Stimulated activated CD4-positive, alpha-beta T cell treated with anti-CD3 and anti-CD28 coated beads, TNF-alpha, amount 100 ng/mL, for 24 hours (primary cell): ENCODE measurements around the gene PPP1R9B.
A peak's percentile ranks its signal among the peaks of the same experiment; 100 is the strongest.

Experiments
- DNase-seq, 3 experiments: peaks; one replicate each; pipeline ENCODE4 v3.0.0-alpha.2; 2020; ENCODE audit warnings: low read depth in 3 of 3

Gene PPP1R9B

DNA sequence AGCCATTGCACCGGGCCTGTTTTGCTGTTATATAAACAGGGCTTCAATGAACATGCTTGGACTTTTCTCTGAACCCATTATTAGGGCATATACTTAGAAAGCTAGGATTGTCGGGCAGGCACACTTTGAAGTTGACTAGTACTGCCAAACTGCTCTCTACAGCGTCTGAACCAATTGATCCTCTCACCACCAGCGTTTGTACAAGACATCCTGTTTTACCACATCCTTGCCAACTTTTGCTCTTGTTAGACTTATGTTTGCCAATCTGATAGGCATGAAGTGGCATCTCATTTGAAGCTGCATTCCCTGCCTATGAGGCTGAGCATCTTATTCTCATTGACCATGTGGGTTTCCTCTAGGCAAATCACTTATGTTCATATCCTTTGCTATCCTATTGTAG, 7.4 kb upstream of the PPP1R9B start:
- DNase-seq = no peak

DNA sequence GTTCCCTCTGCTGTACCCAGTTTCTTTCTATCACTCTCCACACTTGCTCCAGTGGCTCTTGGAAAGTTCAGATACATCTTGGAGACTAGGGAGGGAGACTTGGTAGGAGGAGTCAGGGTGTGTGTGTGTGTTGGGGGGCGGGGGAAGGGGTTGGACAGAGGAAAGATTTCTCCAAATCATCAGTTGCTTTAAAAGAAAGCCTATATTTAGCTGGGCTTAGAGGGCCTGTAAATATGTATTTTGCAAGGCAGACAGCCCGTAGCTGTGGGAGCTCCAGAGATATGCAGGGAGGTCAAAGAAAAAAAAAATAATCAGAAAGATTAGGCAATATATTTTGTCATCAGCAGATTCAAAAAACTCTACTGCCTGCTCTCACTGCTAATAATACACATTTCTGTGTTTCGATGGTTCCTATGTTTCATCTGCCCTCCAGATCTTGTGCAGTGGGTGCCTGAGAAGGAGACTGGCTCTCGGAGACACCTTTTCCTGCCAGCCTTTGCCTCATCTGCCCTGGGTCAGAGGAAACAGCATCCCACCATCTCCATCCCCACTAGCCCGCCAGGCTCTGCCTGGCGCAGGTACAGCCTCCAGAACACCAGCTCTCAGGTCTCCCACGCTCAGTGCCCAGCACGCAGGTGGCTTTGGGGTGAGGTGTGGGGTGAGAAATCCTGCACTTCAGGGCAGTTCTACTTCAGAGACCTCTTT, 4.8 kb upstream of the PPP1R9B start:
- no peak for DNase-seq

DNA sequence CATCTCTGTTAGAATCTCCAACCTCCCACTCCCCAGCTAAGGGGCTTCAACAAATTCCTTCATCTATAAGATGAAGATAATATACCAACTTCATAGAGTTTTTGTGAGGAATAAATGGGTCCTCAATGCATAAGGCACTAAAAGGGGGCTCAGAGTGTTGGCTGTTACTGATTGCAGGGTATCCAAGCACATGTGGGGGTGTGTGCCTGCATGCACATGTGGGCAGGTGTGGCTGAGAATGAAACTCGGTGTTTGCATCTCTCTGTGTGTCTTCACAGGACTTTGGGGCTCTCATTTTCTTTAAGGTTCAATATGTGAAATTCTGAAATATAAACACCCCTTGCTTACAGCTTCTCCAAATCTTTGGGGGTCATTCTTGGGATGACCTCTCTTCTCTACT, 4.1 kb upstream of the PPP1R9B start:
- no peak for DNase-seq

DNA sequence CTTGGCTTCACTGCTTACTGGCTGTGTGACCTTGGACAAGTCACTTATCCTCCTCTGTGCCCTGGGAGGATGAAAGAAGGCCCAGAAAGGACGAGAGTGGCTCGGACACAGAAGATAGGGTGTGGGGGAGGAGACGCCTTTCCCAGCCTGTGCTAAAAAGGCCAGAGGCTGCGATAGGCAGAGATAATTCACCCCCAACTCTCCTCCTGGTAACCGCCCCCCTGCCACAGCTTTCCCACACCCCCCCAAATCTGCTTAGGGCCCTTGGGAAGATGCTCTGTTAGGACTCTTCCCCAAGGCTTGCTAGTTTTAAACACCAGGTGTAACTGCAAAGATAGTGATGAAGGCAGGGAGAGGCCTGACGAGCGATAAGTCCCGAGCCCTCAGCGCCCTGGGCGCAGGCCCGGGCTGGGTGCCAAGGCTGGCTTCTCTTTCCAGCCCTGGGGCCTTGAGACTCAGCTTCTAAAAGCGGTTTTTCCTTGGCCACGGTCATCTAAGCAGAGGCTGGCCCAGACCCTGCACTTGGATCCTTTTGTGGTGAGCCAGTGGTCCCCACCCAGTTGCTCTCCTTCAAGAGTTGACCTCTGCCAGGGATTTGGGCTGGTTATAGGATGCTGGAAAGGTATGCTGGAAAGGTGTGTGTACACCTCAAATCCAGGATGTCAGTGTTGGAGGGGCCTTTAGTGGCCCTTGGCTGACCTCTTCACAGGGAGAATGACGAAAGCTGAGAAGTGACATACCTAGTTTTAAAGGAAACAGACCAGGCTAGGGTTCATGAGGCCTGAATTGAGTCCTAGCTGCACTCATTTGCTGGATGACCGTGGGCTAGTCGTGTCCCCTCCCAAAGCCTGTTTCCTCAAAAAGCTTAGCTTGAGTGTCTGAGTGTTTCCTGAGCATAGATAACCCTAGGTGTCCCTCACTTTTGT, 3.4 kb upstream of the PPP1R9B start:
- DNase-seq = no peak

DNA sequence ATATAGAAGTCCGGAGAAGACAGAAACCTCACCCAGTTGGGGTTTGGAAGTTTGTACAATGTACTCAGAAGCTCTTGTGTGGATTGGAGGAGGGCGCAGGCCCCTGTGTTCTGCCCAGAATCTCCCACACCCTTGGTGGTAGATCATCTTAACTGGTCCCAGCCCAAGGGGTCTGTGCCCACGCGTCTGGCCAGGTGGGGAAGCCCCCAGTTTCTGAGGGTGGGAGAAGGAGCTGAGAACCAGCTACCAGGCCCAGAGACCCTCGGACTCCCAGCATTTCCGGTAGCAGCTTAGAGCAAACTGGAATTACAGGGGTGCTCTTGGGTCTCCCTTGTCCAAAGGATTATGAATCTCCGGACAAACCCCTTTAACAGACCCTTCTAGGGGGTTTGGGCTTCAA, 2.3 kb upstream of the PPP1R9B start:
- DNase-seq = no peak

DNA sequence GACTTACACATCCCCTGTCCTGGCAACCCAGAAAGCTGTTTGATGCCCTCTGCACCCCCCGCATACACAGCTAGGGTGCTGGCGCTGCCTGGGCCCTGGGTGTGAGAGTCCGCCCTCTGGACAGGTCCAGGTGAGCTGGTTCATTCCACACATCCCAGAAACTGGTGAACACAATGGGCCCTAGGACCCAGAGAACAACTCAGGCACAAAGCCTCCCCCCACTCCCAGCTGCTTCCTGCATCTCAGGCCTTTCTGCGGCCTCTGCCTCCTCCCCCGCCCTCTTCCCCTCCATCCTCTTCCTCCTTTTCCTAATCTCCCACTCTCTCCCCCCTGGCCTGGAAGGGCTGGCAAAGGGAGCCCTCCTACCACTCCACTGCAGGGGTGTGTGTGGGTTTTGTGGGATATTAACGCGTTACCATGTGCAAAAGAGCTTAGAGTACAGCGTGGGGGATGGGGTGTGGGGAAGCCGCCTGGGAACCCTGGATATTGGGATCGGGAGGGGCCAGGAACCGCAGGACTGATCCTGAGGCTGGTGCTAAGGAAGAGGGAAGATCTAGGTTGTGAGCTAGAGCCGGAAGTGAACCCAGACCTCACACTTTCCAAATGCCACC, 1.6 kb upstream of the PPP1R9B start:
- no peak for DNase-seq

DNA sequence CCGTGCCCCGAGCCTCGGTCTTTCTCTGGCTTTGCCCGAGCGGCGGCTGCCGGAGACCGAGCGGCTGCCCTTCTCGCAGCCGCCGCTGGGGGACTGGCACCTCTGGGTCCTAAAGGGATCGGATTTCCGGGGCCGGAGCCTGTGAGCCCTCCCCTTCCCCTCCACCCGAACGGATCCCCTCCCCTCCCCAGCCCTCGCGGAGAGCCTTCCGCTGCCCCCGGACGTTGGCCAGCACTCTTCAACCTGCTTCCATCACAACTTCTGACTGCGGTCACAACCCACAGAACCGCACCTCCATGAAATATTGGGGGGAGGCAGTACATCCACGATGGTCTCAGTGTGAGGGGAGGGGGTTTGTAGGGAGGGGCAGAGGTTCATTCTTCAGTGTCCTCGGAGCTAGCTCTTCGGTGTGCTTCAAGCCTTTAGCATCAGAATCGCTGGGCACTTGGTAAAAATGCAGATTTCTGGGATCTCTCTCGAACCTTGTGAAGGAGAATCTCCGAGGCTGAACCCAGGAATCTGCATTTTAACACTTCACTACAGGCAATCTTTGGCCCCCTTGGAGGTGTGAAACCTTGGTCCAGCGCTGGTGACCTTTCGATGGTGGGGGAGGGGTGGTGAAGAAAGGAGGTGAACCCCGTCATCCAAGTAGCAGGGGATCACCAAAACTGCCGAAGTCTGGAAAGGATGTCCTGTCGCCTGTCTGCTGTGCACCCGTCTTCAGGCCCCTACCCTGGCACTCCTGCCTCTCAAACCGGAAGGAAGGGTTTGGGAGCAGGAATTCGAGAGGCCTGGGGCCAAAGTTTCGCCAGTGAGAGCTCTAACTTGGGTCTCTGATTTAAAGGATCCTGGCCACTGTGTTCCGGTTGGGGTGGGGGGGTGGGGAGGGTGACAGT, 812 bp upstream of the PPP1R9B start:
- peak; percentile 74 to 90 (median 76) for DNase-seq

DNA sequence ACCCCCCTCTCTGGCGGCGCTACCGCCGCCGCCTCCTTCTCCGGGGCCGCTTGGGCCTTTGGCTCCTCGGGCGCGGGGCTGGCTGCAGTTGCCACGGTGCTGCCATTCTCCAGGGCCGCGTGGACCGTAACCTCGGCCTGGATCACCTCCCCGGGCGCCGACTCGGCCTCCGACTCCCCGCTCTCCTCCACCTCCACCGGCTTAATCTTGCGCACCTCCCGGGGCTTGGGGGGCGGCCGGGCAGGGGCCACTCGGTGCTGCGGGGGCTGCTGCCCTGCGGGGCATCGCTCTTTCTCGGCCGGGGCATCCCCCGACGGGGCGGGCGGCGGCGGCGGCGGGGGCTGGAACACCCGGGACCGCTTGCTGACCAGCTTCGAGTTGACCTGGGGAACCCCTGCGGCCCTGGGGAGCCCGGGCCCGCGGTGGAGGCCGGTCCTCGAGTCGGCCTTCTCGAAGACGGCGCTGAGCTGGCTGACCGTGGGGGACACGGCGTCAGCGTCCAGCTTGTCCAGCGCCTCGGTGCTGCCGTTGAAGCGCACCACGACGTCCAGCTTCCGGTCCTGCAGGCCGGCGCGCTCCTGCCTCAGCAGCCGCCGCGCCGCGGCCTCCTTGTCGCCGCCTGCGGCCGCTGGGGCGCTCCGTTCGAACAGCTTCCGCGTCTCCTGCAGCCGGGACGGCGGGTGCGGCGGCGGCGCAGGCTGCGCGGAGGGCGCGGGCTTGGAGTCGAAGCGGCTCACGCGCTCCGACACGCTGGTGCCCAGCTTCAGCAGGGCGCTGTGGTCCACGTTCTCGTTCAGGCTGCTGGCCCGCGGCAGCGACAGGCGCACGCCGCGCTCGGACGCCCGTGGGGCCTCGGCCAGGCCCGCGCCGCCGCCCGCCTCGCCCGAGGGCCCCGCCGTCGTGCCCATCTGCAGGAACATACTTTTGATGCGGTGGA, 792 bp downstream of the PPP1R9B start:
- no peak for DNase-seq

DNA sequence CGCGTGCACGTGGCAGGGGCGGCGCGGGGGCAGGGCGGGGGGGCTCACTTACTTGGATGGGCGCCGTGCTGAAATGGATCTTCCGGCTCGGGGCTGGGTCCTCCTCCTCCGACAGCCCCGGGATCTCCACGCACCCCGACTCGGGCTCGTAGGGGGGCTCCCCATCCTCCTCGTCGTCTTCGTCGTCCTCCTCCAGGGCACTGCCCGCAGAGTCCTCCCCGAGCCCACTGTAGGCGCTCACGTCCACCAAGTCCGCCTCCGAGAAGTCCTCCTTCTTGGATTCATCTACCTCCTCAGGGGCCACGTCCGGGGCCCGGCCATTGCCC, 1.4 kb downstream of the PPP1R9B start:
- no peak for DNase-seq

DNA sequence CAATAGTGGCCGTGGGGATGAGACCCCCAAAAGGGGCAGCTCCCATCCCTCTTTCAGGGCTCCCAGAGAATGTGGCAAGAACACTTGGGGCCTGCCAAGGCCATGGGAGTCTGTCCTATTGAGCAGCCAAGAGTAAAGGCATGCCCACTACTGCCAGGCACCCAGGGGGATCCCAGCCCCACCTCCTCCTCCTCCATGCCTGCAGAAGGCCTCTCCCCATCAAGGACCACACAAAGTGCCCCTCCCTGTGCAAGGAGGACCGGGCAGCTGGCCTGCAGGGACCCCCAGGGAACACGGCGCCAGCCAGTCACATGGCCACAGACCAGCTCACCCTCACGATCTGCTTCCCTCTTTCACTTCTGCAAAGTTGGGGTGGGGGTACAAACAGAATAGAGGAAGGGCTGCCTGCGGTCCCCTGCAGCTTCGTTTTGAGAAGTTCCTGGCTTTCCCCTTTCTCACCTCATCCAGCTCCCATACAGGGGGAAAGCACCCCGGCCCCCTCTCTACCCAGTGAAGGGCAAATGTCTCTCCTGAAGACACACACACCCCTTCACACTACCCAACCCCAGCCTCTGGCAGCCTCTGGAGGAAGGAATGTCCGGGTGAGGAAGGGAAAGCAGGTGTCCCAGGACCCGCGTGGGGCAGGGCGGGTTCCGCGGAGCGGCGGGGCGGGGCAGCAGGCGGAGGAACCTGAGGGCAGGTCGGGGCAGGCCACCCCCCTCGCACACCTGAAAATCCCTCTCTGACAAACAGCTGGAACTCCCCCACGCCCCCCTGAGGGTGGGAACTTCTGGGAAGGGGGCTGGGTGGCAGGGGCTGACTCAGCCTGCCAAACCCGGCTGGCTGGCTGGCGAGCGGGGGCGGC, 2.0 kb downstream of the PPP1R9B start:
- DNase-seq = peak; percentile 48 to 81 (median 56)

DNA sequence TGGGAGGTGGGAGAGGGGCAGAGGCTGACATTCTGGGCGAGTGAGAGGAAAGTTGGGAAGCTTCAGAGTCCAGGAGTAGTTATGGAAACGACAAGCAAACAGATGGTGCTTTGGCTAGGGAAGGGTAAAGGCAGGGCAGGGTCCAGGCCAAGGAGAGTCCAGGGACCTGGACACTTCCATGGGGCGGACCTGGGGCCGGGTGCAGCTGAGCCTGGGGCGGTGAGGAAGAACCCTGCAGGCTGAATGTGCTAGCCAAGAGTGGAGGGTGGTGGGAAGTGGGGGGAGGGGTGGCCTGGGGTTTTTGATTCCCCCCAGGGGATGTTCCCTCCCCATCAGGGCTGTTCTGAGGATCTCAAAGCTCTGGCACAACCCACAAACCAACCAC, 2.6 kb downstream of the PPP1R9B start:
- DNase-seq = no peak

DNA sequence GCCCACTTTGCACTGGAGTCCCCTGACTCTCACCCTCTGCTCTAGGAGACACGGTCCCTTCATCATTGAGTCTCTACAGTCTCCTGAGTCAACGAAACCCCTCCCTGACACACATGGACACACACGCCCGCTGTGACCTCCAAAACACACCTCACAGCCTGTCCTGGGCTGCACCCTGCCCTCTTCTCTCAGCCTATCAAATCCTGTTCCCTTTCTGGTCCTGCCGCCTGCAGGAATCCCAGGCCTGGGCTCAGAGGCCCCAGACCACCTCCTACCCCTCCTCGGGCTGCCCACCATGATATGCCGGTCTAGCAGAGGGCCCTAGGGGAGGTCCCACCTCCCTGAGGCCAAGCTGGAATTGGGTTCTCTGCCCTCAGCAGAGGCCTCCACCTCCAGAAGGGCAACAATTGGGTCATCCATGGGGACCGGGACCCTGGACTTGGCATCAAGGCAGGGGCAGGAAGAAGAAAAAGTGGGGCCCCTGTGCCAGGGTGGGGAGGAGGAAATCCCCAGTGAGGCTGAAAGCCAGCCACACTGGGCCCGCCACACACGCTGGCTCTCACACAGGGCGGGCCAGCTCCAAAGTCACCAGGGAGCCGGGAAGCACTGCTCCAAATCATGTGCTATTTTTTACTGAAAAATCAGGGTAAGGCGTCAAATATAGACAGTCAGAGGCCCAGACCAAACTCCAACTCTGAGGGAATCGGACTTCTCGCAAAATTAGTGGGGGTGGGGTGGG, 3.4 kb downstream of the PPP1R9B start:
- no peak for DNase-seq

DNA sequence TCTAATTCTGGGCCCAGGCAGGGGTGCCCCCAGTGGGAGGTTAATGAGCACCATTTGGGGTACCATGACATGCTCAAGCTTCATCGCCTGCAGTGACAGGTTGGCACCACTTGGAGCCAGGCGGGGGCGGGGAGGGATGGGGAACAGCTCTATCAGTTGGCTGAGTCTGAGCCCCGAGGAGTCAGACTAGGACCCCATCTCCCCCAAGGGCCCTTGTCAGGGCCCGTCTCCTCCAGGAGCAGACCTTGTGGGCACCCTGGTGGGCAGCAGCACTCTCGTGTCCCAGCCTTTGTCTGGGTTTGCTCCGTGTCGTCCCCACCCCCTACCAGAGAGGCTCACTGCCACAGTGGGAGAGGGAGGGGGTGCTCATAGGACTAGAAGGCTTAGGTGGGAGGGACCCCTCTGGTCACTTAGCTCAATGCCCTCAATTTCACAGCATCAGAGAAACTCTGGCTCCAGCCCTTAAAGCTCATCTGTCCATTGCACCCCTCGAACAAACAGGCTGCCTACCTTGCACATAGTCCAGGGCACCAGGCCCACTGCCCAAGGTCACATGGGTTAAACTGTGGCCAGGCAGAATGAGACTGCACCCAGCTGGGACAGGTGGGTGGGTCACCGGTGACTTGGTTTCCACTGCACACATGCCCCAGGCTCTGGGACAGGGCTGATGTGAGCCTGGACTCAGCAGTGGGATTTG, 4.1 kb downstream of the PPP1R9B start:
- no peak for DNase-seq

DNA sequence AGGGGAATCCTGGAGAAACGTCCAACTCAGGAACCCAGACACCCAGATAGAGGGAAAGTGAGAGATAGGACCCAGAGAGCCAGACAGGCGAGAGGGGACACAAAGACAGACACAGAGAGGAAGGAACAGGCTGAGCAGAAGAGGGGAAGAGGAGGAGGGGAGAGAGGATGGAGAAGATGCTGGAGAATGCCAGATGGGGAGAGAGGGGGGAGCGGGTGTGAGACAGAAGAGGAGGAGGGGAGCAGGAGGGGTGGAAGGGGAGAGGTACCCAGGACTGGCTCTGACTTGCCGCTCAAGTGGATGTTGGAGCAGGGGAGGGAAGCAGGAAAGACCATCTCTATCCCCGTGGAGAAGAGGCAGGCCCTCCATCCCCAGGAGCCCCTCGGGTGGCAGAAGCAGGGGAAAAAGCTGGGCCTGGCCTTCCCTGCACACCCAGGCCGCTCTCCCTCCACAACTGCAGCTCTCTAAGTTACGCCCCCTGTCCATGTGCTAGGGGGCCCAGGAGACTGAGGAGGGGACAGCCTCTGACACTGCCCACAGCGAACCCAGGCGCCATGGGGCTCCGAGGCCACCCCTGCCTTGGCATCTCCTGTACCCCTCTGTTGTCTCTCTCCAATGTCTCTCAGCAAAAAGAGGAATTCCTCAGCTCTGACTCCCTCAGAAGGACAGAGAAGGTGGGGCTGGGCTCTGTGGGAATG, 4.8 kb downstream of the PPP1R9B start:
- DNase-seq = no peak

DNA sequence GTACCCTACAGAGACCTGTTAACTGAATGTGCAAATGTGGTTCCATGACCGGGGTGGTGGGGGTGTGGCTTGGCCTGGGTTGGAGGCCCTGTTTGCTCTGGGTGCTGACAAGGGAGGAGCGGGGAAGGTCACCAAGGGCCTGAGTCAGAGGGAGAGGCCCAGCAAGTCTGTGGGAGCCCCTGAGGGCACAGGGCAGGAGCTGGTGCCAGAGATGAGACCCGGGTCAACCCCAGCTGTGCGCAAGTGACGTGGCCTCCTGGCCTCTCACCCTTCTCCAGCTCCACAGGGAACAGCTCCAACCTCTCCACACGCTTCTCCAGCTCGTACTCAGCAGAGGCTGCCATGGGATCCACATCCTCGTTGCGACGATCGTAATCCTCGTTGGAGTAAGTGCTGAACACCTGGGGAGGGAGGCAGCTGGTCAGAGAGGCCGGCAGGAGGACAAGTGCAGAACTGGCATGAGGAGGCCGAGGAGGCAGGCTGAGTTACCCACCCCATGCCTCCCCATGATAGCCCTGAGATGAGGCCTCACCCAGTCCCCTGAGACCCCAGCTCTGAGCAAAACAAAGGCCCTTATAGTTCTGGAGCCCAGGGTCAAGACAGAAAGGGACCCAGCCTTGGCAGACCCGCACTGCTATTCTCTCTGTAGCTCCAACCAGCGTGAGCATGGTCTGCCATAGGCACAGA, 5.5 kb downstream of the PPP1R9B start:
- DNase-seq = no peak

DNA sequence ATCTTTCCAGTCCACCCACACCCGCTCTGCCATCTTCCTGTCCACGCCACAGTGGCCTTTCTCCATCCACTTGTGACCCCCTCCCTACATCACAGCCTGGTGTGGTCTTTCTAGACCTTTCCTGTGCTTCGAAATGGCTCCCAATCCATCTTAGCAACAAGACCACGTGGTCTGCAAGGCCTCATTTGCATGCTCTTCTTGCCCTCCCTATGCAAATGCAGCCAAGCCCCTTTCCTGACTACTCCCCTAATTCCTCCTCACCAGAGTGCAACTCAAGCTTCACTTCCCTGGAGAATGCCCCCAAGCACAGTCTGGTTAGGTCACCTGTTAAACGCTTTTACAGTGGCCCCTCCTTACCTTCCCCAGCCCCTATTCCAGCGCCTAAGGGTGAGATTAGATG, 6.1 kb downstream of the PPP1R9B start:
- DNase-seq = no peak

DNA sequence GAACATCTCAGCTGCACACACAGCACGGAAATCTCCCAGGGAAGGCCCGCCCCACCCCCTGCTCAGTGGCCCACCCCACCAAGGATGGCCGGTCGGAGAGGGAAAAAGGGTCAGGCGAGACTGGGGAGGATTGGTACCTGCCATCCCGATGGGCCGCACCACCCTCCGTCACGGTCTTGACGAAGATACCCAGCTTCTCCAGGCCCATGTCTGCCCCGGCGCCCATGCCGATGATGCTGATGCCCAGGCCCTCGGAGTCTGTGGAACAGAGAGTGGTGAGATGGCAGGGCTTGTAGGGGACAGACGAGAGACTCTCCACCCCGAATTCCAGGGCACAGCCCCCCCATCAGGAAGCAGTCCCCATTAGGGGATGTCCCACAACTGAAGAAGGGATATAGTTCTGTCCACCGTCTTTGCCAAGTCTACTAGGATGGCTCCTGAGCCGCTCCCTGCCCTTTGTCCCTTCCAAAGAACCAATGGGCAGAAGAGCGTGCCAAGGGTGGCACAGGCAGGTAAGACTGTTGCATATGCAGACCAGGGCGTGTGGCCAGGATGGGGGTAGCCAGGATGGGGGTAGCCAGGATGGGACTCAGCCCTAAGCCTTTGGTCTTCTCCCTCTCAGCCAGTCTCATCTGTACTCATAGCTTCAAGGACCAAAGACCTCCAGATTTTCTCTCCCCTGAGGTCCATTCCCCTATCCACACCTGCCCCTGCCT, 6.9 kb downstream of the PPP1R9B start:
- DNase-seq = no peak
